ENCODE results near the gene CDCP2.

CDCP2 gene

DNA sequence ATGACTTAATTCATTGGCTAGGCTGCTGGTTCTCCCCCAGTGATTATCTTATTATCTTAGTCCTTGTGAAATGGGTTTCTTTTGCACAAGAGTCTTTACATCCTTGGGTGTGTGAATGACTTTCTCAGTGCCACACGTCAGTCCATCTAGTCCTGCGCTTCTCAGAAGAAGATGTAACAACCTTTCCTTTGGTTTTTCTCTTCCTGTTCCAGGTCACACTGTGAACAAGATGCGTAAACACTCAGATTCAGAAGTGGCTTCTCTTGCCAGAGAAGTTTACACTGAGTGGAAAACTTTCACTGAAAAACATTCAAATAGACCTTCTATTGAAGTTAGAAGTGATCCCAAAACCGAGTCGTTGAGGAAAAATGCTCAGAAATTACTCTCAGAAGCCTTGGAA is 64.4 kb downstream of the CDCP2 start:
- TF ChIP-seq, protein P1, sequence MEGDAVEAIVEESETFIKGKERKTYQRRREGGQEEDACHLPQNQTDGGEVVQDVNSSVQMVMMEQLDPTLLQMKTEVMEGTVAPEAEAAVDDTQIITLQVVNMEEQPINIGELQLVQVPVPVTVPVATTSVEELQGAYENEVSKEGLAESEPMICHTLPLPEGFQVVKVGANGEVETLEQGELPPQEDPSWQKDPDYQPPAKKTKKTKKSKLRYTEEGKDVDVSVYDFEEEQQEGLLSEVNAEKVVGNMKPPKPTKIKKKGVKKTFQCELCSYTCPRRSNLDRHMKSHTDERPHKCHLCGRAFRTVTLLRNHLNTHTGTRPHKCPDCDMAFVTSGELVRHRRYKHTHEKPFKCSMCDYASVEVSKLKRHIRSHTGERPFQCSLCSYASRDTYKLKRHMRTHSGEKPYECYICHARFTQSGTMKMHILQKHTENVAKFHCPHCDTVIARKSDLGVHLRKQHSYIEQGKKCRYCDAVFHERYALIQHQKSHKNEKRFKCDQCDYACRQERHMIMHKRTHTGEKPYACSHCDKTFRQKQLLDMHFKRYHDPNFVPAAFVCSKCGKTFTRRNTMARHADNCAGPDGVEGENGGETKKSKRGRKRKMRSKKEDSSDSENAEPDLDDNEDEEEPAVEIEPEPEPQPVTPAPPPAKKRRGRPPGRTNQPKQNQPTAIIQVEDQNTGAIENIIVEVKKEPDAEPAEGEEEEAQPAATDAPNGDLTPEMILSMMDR (IDR thresholded peaks at IDR 0.05; ENCODE audit: borderline replicate concordance, control extremely low read depth, extremely low read depth, insufficient read depth, missing control alignments), result no peak
- in situ Hi-C loops (cut with MboI; ENCODE audit: low sequenced_read_pairs, unreplicated experiment), result no loop called here
- DNase-seq (ENCODE audit: low spot score), result no peak

DNA sequence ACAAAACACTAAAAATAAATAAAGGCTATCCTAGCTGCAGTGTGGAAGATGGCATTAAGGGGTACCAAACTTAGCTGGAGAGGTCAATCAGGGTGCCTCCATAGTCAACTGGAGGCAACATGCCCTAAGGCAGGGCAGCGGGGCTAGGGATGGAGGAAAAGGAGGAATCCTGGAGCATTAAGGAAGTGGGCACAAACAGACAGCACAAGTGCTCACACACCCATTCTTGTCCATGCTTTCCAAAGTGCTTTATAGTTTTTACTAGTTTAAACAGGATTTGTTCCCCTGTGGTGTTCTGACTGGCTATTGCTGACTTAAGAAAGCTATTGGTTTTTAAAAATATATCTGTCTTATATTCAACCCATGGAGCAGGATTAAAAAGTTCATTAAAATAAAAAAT is 66.0 kb downstream of the CDCP2 start:
- TF ChIP-seq, protein P1 (IDR thresholded peaks at IDR 0.05; ENCODE audit: borderline replicate concordance, control extremely low read depth, extremely low read depth, insufficient read depth, missing control alignments), result no peak
- in situ Hi-C loops (cut with MboI; ENCODE audit: low sequenced_read_pairs, unreplicated experiment), result no loop called here
- DNase-seq (ENCODE audit: low spot score), result no peak

DNA sequence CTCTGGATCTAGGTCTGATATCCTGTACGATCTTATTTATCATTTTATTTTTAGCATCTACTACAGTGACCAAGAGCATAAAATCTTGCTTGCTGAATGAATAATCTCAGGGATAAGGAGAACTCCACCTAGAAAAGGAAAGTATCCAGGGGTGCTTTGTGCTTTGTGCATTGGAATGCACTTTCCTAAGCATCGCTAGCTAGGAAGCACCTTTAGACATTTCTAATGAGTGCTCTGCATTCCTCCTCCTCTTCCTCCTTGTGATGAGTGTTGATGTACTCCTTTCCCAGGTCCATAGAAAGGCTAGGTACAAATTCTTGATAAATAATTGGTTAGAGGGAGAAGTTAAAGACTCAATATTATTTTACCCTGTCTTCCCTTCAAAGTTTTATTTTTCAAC is 68.0 kb downstream of the CDCP2 start:
- in situ Hi-C loops (cut with MboI; ENCODE audit: low sequenced_read_pairs, unreplicated experiment), result no loop called here
- no peak for DNase-seq (ENCODE audit: low spot score)
- TF ChIP-seq, protein P1 (IDR thresholded peaks at IDR 0.05; ENCODE audit: borderline replicate concordance, control extremely low read depth, extremely low read depth, insufficient read depth, missing control alignments), result no peak

Measured in GM13976 (cell line).